ENCODE results near the gene MAPK10.

GRCh38 chr4:85995361-85995760, 364.5 kb downstream of the MAPK10 start:
- no peak for TF ChIP-seq CTCF (IDR thresholded peaks at IDR 0.05)
- no peak for TF ChIP-seq POLR2AphosphoS5 (IDR thresholded peaks at IDR 0.05; ENCODE audit: insufficient read depth in 1 of 2, low read depth in 1 of 2)
- no peak for TF ChIP-seq POLR2A (IDR thresholded peaks at IDR 0.05)
